Liver (tissue), 9 donors: ENCODE results near the gene TNPO3. TPM values are rescaled to one million over a fixed set of nuclear protein-coding genes. Genes with fewer than 3 reads are reported as not detected.

ENCODE experiments used
- DNase-seq: peaks from one replicate; pipeline ENCODE4 v3.0.0-alpha.2; 2017; ENCODE audit warnings: low spot score
- H3K27ac ChIP-seq, 2 donors: one replicate each; pipeline ENCODE4 v1.7.0; 2013; ENCODE audit warnings: inconsistent platforms in 2 of 2, low read length in 2 of 2, control low read depth in 1 of 2, low read depth in 1 of 2, mild to moderate bottlenecking in 1 of 2
- H3K27me3 ChIP-seq, 4 donors: one replicate each; pipeline versions ENCODE4 v1.6.1 to v1.7.0; 2013; ENCODE audit warnings: low read length in 3 of 4, inconsistent platforms in 1 of 4, mild to moderate bottlenecking in 1 of 4, moderate library complexity in 1 of 4; ENCODE audit not compliant: control insufficient read depth in 4 of 4, insufficient read depth in 4 of 4
- H3K36me3 ChIP-seq, 4 donors: one replicate each; pipeline versions ENCODE4 v1.6.1 to v1.7.0; 2013; ENCODE audit warnings: low read length in 3 of 4, mild to moderate bottlenecking in 3 of 4, low read depth in 1 of 4, moderate library complexity in 1 of 4; ENCODE audit not compliant: control insufficient read depth in 4 of 4, insufficient read depth in 3 of 4
- H3K4me1 ChIP-seq, 4 donors: one replicate each; pipeline versions ENCODE4 v1.6.1 to v1.7.0; 2013; ENCODE audit warnings: low read length in 3 of 4, mild to moderate bottlenecking in 3 of 4, moderate library complexity in 1 of 4; ENCODE audit not compliant: control insufficient read depth in 4 of 4, insufficient read depth in 4 of 4
- H3K4me3 ChIP-seq, 3 donors: one replicate each; pipeline versions ENCODE4 v1.6.1 to v1.7.0; 2013; ENCODE audit warnings: low read length in 3 of 3, control low read depth in 1 of 3, low read depth in 1 of 3, mild to moderate bottlenecking in 1 of 3
- H3K9ac ChIP-seq, 2 donors: one replicate each; pipeline ENCODE4 v1.7.0; 2013; ENCODE audit warnings: low read length in 2 of 2, mild to moderate bottlenecking in 2 of 2, moderate library complexity in 2 of 2, control low read depth in 1 of 2, low read depth in 1 of 2
- H3K9me3 ChIP-seq, 4 donors: one replicate each; pipeline versions ENCODE4 v1.6.1 to v1.7.0; 2013; ENCODE audit warnings: low read length in 3 of 4; ENCODE audit not compliant: control insufficient read depth in 4 of 4
- CTCF ChIP-seq: fragments of 150-350 bp; IDR thresholded peaks from 2 replicates; pipeline ENCODE4 v1.5.1; 2017; ENCODE audit warnings: improper control_type of control experiment, low read depth, low read length; ENCODE audit not compliant: missing input control
- EGR1 ChIP-seq, 2 donors: IDR thresholded peaks; 2 replicates each; pipeline ENCODE4 v1.6.1; 2016 to 2018; ENCODE audit warnings: antibody characterized with exemption in 2 of 2, low read depth in 2 of 2
- FOXA1 ChIP-seq: IDR thresholded peaks from 2 replicates; pipeline ENCODE4 v1.6.1; 2016; ENCODE audit warnings: antibody characterized with exemption
- FOXA2 ChIP-seq: IDR thresholded peaks from 2 replicates; pipeline ENCODE4 v1.6.1; 2016; ENCODE audit warnings: antibody characterized with exemption
- GABPA ChIP-seq, 2 donors: IDR thresholded peaks in 1 of 2; conservative IDR thresholded peaks in 1 of 2; 2 replicates each; pipeline ENCODE4 v1.6.1; 2016; ENCODE audit warnings: antibody characterized with exemption in 2 of 2, mild to moderate bottlenecking in 1 of 2, moderate library complexity in 1 of 2
- HNF4A ChIP-seq, 2 donors: conservative IDR thresholded peaks; 2 replicates each; pipeline ENCODE4 v1.6.1; 2016; ENCODE audit warnings: antibody characterized with exemption in 2 of 2, mild to moderate bottlenecking in 2 of 2
- HNF4G ChIP-seq: IDR thresholded peaks from 2 replicates; pipeline ENCODE4 v1.6.1; 2016; ENCODE audit warnings: antibody characterized with exemption
- NR2F2 ChIP-seq: IDR thresholded peaks from 2 replicates; pipeline ENCODE4 v1.6.1; 2016; ENCODE audit warnings: antibody characterized with exemption
- RAD21 ChIP-seq, 2 donors: IDR thresholded peaks; 2 replicates each; pipeline ENCODE4 v1.6.1; 2016; ENCODE audit warnings: antibody characterized with exemption in 2 of 2, mild to moderate bottlenecking in 2 of 2
- RXRA ChIP-seq, 2 donors: IDR thresholded peaks; 2 replicates each; pipeline ENCODE4 v1.6.1; 2017 to 2018; ENCODE audit warnings: antibody characterized with exemption in 2 of 2, mild to moderate bottlenecking in 1 of 2
- SP1 ChIP-seq: IDR thresholded peaks from 2 replicates; pipeline ENCODE4 v1.6.1; 2018; ENCODE audit warnings: antibody characterized with exemption, mild to moderate bottlenecking
- YY1 ChIP-seq: IDR thresholded peaks from 2 replicates; pipeline ENCODE4 v1.6.1; 2016; ENCODE audit warnings: antibody characterized with exemption, mild to moderate bottlenecking
- WGBS: extraction: QIAGEN DNeasy Blood & Tissue Kit; methylation state at CpG from one replicate; pipeline ENCODE4 v1.1.7; 2013; 5-methylcytosine and 5-hydroxymethylcytosine counted together
- polyA plus RNA-seq, 2 donors: library from polyadenylated mRNA; stranded (reverse) in 1 of 2; unstranded in 1 of 2; fragments of 200-250 nt in 1 of 2; fragments of >200 nt in 1 of 2; fragmentation: Nextera tagmentation in 1 of 2; extraction: Ambion mirVana in 1 of 2; gene quantifications; one replicate each; pipeline versions ENCODE4 v1.2.1 to v1.2.3, GENCODE V29; 2013 to 2015
- total RNA-seq, 2 donors: library from RNA; depleted of rRNA; stranded (reverse); fragments of >200 nt; gene quantifications; one replicate each; pipeline ENCODE4 v1.2.3, GENCODE V29; 2014
- TF ChIP-seq, protein P1 (sequence below): IDR thresholded peaks from 2 replicates; pipeline ENCODE4 v1.6.1; 2016; ENCODE audit warnings: antibody characterized with exemption
- TF ChIP-seq, protein P2 (sequence below): IDR thresholded peaks from 2 replicates; pipeline ENCODE4 v1.6.1; 2016; ENCODE audit warnings: antibody characterized with exemption, mild to moderate bottlenecking
- donor health status: healthy.
- donor health status: healthy.
- donor health status: healthy.
- donor health status: healthy.
- donor health status: healthy.

The TNPO3 gene
- total and polyA plus RNA-seq, 4 donors, result 9.2 to 38.9 (median 20.0) TPM

DNA sequence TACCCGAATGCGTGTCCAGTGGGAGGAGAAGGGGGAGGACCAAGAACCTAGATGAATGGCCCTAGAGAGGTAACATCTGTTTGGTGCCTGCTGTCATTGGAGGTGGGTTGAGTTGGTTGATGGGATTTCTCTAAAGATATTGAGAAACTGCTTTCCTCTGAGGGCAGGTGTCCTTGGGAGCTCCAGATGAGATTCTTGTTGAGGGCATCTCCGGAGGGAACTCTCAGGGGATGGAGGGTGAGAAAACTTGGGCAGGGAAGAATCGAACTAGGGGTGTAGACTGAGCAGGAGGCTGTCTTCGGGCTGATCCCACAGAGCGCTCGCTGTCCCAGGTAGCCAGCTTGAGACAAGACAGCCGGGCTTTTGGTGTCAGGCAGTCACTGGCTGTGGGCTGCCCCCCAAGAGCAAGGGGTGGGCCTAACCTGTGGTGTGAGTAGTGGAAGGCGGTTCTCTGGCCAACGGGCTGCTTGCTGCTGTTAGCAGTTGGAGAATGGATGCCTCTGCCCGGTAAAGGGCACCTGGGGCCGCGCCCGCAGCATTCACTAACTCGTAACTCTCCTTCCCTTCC lies 113.5 kb downstream of the TNPO3 start (continued):
- TF ChIP-seq FOXA1, result no peak
- no peak for TF ChIP-seq NR2F2
- TF ChIP-seq RAD21 (IDR thresholded peaks at IDR 0.05), result no peak
- TF ChIP-seq, protein P1, sequence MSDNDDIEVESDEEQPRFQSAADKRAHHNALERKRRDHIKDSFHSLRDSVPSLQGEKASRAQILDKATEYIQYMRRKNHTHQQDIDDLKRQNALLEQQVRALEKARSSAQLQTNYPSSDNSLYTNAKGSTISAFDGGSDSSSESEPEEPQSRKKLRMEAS, result no peak

DNA sequence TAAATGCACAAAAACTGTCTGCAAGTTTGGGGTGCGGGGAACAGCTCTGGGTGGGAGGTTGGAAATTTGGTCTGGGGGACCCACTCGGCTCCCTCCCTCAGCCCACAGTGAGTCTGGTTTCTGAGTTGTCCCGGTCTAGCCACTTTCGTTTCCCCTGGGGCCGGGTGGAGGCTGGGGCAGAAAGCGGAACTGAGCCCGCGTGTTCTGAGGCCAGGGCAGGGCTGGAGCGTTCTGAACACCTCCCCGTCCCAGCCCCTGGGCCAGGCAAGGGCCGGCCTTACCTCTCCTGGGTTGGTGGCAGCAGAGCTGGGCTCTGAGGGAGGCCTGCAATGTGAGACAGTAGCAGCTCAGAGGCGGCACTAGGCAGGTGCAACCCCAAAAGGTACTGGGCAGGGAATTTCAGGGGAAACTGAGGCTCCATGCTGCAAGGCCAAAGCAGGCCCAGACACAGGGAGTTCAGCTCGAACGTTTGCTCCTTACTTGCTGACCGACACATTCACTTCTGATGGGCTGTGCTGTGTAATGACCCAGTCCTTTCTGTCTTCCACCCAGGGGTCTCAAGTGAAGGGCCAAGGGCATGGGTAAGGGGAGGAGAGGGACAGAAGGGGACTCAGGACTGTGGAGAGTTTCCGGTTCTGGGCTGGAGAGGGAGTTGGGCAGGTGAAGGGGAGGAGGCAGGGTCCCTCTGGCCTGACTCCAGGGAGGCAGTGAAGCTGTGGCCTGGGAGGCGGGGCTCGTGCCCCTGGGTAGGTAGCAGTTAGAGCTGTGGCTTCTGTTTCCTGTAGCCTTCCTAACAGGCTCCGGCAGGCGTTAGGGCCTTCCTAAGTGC lies 114.2 kb downstream of the TNPO3 start:
- Histone ChIP-seq H3K36me3 (peaks cover 0 to 1% (median 0%) of the 10 kb centered on the region in 4 donors), H3K4me1 (peaks cover 5 to 29% (median 15%) of the 10 kb centered on the region in 4 donors), H3K4me3 (no peak overlapping the region), H3K27me3 (no peaks in the 10 kb centered on the region), H3K27ac (peak overlapping the region; percentile 14 to 40), H3K9me3 (no peaks in the 10 kb centered on the region), H3K9ac (no peak overlapping the region)
- peak; percentile 35 for DNase-seq
- WGBS, result 82% methylated on average over 20 of the region's 20 CpGs
- TF ChIP-seq, protein P2, sequence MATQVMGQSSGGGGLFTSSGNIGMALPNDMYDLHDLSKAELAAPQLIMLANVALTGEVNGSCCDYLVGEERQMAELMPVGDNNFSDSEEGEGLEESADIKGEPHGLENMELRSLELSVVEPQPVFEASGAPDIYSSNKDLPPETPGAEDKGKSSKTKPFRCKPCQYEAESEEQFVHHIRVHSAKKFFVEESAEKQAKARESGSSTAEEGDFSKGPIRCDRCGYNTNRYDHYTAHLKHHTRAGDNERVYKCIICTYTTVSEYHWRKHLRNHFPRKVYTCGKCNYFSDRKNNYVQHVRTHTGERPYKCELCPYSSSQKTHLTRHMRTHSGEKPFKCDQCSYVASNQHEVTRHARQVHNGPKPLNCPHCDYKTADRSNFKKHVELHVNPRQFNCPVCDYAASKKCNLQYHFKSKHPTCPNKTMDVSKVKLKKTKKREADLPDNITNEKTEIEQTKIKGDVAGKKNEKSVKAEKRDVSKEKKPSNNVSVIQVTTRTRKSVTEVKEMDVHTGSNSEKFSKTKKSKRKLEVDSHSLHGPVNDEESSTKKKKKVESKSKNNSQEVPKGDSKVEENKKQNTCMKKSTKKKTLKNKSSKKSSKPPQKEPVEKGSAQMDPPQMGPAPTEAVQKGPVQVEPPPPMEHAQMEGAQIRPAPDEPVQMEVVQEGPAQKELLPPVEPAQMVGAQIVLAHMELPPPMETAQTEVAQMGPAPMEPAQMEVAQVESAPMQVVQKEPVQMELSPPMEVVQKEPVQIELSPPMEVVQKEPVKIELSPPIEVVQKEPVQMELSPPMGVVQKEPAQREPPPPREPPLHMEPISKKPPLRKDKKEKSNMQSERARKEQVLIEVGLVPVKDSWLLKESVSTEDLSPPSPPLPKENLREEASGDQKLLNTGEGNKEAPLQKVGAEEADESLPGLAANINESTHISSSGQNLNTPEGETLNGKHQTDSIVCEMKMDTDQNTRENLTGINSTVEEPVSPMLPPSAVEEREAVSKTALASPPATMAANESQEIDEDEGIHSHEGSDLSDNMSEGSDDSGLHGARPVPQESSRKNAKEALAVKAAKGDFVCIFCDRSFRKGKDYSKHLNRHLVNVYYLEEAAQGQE, result no peak
- TF ChIP-seq EGR1 (IDR thresholded peaks at IDR 0.05; ENCODE audit: low read depth in 2 of 2) (no peak), RXRA (IDR thresholded peaks at IDR 0.05) (no peak), HNF4G (no peak), YY1 (no peak), HNF4A (conservative IDR thresholded peaks at IDR 0.05) (no peak), CTCF (no peak), SP1 (no peak), GABPA (IDR thresholded peaks at IDR 0.05 in 1 of 2, conservative IDR thresholded peaks at IDR 0.05 in 1 of 2) (no peak), FOXA2 (no peak)
- TF ChIP-seq, protein P1, result no peak
